Activated CD4-positive, alpha-beta T cell treated with anti-CD3 and anti-CD28 coated beads for 1 hour (primary cell): ENCODE data around the gene CSF2RB.

Experiments
- DNase-seq: peaks from one replicate; pipeline ENCODE4 v3.0.0-alpha.2; 2020

CSF2RB gene

DNA sequence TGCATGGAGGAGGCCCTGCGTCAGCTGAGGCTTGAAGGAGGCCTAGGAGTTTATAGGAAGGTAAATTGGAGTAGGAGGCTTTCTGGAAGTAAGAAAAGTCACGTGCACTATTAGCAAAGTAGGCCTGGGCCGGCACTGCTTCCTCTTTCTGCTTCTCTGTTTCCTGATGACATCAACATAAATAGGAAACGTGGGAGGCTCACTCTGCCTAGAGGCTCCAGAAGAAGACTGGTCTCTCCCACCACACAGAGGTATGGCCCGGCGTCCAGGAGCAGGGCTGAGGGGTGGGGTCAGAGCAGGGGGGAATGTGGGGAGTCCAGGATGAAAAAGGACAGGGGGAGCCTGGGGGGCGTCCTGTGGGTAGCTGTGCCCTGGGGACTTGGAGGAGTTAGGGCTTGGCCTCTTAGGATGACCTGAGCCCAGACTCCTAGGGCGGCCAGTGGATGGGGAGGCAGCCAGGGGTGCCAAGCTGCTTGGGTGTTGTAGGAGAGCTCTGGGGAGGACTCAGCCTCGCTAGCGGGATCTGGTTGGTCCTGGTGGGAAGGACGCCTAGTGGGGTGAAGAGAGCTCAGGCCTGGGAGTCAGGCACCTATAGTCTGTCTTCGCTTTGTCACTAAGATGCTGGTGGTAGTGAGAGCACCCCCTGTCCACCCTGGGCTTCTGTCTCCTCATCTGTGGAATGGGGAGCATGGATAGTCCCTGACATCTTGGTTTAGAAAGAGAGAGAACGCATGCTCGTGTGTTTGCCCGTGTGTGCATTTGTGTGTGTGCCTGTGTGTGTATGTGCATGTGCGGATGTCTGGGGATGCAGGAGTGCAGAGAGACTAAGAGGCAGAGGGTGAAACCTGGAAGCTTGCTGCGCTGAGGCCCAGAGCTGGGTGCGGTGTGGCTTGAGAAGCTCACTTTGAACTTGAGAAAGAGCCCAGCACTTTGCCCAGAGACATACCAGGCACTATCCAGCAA lies at the start of gene CSF2RB:
TSS of gene CSF2RB (plus strand) at position 202 of the 963 bp plus-strand sequence. CDS start 8,580 bp downstream, outside the sequence.
- DNase-seq, result no peak

DNA sequence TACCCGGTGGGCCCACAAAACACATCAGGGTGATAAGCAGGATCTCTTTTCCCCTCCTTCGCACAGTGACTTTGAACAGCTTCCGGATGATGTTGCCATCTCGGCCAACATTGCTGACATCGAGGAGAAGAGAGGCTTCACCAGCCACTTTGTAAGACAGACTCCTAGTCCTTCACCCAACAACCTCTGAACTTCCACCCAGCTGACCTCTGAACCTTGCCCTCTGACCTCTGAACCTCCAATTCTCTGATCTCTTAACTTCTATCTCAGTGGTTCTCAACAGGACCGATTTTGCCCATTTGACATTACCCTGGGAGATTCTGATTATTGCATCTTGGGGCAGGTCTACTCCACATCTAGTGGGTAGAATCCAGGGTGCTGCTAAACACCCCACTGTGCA lies 49.4 kb upstream of the CSF2RB start:
- DNase-seq, result no peak

DNA sequence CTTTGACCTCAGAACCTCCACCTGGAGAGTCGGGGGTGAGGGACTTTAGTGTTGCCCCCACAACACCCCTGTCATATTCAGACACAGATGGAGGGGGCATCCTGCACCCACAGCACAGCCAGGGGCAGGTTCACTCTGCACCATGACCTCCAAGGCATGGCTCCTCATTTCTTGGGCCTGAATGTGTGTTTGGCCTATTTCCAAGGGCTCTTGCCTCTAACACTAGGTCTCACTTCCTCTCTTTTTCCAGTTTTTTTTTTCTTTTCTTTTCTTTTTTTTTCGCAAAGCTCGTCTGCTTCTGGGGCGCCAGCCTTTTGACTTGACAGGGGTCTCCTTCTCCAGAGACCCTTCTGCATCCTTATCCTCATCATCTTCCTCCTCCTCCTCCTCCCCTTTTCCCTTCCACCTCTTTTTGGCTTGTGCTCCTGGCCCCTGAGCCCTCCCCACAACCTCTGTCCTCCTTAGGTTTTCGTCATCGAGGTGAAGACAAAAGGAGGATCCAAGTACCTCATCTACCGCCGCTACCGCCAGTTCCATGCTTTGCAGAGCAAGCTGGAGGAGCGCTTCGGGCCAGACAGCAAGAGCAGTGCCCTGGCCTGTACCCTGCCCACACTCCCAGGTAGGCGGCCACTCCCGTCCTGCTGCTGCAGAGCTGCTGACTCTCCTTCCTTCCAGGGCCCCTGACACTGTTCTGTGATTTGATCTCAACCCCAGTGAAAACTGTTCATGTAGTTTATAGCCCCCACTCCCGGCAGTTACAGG lies 48.8 kb upstream of the CSF2RB start:
- DNase-seq, result no peak

DNA sequence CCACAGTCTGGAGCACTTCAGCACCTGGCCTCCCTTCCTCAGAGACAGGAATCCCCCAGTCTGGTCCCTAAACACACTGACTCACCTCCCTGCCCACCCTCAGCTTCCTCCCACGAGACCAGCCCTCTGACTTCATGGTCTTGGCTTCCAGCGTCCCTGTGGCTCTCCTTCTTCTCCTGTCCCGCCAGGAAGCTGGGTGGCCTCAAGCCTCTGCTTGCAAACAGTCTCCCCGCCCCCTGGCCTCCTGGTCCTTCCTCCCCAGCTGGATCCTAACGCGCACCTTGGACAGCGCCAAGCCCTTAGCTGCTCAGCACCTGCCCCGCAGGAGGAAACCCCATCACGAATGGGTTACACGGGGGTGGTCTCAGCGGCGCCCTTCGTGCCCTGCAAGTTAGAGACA lies 48.1 kb upstream of the CSF2RB start:
- DNase-seq, result no peak

DNA sequence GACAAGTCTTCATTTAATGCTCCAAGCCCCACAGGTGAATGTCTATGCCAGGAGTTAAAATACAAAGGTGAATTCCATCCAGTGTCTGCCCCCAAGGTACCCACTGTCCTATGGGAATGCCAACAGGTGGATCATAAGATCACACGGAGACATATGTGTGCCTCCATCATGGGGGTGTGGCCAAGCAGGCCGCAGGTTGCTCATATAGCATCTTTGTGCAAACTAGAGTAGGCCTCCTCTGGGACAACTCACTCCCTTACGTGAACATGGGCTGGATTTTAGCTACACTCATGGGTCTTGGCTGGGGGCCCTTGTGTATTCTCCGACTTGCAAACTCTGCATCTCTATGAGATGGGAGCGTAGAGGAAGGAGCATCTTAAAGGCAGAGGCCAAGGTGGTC lies 45.7 kb upstream of the CSF2RB start:
- no peak for DNase-seq

DNA sequence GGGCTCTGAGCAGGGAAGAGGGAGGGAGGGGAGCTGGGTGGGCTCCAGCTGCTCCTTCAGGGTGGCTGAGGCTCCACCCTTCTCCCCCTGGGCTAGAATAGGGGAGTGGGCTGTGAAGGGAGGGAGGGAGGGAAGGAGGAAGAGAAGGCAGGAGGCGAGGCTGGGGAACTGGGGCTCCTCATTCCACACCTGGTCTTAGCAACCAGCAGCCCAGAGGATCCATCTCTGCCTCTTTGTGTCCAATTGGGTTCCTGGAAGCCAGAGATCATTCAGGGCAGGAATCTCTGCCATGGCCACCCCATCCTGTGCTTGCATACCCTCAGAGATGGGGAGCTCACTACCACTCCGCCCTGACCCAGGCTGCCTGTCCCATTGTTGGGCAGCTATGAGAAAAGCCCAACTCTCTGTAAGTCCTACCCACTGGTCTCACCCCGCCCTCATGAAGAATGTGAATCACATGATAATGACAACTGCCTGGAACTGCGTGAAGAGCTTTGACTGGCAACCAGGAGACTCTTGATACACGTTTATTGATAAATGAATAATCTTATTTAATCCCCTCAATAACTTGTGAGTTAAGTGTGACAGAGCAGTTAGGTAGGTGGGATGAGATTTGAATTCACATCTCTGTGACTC lies 44.8 kb upstream of the CSF2RB start:
- DNase-seq, result no peak

DNA sequence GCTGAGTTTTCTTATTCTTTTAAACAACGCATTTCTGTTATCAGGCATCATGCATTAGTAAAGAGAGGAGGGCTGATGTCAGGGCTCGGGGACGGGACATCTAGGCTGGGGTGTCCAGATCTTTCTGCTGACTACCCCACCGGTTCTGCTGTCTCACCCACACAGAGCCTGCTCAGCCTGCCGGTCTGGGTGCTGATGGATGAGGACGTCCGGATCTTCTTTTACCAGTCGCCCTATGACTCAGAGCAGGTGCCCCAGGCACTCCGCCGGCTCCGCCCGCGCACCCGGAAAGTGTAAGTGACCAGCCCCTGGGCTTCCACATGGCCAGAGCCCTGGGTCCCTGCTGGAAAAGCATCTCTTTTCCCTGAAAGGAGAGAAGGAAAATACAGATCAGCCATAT lies 43.2 kb upstream of the CSF2RB start:
- no peak for DNase-seq

DNA sequence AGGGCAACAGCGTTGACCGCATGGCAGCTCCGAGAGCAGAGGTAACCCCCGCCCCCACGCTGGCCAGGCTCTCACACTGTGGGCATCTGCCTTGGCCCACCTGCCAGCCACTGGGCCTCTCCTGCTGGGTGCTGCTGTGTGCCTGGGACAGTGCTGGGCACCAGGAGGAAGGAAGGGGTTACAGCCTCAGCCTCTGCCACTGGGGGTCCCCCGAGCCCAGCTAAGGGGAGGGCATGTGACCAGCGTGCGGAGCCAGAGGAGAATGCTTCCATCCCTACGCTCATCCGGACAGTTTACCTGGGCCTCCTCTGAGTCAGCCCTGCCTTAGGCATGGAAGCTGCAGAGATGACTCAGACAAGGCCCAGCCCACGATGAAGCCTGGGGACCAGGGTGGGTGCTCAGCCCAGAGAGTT lies 41.8 kb upstream of the CSF2RB start:
- DNase-seq, result no peak

DNA sequence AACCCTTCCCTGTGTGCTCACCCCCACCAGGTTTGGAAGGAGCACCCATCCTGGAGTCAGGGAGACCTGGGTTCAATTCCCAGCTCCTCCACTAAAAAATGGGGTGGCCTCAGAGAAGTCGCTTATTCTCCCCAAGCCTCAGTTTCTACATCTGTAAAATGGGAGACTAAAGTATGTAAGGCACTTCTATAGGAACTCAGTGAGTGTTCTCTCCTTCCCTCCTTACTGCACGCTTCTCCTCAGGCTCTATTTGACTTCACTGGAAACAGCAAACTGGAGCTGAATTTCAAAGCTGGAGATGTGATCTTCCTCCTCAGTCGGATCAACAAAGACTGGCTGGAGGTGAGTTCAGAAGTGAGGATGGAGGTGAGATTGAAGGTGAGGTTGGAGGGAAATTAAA lies 41.3 kb upstream of the CSF2RB start:
- no peak for DNase-seq

DNA sequence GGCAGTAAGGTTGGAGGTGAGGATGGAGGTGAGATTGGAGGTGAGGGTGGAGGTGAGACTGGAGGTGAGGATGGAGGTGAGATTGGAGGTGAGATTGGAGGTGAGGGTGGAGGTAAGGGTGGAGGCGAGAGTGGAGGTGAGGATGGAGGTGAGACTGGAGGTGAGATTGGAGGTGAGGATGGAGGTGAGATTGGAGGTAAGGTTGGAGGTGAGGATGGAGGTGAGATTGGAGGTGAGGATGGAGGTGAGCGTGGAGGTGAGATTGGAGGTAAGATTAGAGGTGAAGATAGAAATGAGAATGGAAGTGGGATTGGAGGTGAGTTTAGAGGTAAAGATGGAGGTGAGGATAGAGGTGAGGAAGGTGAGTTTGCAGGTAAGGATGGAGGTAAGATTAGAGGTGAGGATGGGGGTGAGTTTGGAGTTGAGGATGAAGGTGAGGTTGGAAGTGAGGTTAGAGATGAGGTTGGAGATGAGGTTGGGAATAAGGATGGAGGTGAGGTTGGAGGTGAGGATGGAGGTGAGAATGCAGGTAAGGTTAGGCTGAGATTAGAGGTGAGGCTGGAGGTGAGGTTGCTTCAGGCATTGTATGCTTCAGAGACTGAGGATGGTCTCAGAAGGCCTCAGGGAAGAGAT lies 40.4 kb upstream of the CSF2RB start:
- no peak for DNase-seq

DNA sequence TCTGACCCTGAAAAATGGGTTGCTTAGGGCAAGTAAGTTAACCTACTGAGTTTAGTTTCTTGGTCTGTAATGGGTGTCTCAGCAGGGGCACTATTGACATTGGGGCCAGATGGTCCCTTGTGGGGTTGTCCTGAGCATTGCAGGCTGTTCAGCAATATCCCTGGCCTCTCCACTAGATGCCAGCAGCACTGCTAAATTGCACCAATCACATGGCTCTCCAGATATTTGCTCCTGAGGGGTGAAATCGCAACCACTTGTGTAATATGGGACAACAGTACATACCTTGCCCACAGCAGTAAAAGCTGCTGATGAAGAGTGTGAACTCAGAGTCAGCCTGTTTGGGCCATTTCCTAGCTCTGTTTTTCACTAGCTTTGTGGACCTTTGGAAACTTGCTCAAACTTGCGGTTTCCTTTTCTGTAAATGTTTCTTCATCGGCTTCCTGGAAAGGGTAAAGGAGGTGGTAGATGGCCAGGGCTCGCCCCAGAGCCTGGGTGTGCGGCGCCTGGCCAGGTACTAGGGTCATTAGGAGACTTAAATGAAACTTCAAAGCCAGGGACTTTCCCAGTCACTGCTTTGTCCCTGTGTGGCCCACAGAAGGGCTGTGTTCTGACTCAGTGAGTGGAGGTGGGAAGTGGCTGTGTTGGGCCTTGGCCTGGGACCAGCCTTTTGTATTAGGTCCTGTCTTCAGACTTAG lies 39.7 kb upstream of the CSF2RB start:
- DNase-seq, result no peak

DNA sequence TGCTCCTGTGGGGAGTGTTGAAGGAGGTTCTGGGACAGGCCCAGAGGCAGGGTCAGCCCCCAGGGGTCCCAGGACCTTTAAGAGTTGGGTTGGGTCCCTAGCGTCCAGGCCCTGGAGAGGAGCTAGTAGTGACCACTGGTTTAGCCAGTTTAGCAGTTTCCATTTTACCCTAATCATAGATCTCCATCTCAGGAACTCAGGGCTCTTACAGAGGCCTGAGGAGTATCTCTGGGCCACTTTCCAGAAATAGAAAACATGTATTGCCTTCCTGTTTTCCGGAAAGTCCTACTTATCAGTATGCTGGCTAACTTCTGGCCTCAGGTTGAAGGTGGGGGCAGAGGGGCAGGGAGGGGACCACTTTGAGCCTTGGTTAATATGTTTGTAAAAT lies 39.1 kb upstream of the CSF2RB start:
- no peak for DNase-seq

DNA sequence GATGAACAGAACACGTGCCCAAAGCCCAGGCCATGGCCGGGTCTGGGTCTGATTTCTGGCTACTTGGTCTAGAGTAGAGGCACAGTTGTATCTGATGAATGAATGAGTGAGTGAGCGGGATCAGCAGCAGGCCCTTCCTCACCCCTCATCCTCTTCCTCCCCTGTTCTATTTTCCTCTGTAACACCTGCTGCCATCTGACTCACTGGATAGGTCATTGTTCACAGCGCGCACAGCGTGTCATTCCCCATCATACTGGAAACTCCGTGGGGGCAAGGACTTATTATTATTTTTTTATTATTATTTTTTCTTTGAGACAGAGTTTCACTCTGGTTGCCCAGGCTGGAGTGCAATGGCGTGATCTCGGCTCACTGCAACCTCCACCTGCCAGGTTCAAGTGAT lies 38.7 kb upstream of the CSF2RB start:
- DNase-seq, result no peak

DNA sequence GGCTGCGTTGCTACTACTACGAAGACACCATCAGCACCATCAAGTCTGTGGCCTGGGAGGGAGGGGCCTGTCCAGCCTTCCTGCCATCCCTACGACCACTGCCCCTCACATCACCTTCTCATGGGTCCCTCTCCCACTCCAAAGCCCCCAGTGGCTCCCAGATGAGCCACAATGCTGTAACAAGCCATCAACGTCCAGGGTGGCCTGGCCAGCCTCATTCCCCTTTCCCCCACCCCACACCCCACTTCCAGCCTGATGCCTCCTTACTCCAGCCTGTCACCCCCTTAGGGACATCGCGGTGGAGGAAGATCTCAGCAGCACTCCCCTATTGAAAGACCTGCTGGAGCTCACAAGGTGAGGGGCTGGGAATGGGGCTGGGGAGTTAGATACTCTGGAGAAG lies 37.7 kb upstream of the CSF2RB start:
- DNase-seq, result no peak

DNA sequence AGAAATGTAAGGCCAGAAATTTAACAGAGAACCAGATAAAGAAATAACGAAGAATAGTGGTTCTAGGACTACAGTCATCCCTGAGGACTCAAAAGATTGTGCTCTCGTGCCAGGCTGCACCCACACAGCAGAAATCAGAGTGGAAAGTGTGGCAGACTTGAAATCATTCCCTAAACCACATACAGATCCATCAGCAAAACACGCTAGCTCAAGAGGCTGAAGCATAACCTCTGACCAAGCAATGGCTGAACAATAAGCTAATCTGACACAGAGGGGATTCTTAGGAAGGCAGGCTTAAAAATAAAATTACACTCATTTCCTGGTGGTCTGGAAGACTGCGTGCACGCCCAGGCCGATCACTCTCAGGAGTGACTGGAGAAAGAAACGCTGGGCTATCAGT lies 33.7 kb upstream of the CSF2RB start:
- DNase-seq, result no peak

DNA sequence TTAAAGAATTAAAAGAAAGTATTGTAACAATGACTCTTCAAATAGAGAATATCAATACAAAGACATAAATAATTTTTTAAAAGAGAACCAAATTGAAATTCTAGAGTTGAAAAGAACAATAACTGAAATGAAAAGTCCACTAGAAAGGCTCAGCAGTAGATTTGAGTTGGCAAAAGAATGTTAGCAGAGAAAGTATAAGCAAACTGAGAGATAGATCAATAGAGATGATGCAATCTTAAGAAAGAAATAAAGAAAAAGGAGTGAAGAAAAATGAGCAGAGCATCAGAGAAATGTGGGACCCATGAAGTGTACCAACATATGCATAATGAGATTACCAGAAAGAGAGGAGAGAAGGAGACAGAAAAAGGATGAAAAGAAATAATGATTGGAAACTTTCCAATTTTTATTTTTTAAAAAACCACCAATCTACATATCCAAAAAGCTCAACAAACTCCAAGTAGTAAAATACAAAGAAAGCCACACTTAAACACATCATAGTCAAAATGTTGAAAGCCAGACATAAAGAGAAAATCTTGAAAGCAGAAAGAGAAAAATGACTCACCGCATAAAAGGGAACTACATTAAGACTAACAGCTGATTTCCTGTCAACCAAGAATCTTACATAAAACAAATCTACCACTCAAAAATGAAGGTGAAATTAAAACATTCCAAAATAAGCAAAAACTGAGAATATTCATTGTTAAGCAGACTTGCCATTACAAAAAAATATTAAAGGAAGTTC lies 31.8 kb upstream of the CSF2RB start:
- no peak for DNase-seq

DNA sequence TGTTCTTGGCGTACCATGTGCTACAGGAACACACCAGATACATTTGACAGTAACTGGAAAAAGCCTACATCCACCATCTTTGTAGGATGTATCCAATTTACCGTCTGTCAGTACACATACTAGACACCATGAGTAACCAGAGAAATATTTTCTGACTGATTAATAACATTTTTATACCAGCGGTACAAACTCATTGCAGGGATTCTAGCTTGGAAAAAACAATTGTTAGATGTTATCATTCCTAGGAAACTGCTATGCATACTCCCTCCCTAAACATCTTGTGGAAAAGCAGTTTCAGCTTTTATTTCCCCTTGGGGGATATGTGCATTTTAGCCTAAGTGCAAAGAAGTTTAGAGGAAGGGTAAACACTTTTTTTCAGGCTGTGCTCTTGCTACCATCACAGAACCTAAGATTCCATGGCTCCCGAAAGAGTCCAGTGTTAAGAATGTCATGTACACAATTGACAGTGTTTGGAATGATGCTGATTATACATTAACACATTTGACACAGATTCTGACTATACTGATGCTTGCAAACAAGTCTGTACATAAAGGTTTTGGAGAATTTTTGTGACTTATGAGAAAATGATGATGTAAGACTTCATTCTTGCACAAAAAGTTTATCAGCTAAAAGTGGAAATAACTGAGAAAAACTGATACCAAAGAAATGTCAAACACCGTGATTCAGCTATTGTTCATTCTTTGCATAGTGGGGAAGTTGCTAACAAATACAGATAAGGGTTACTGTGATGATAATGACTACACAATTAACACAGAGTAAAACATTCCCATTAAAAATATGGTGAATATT lies 28.9 kb upstream of the CSF2RB start:
- DNase-seq, result no peak

DNA sequence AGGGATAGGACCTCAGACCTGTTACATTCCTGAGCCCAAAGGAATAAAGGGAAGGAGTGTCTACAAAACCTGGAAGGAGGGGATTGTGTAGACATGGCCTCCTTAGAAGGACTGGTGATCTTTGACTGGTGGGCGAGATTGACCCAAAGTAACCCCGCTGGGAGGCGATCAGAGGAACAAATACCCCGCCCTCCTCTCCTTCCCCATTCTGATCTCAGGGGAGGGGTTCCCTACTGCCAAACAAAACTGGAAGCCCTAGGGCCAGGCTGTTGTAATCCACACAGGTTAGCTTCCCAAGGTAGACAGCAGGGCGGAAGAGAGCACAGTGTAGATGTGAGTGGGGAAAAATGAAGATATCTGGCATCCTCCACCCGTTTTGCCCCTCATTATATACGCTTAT lies 28.0 kb upstream of the CSF2RB start:
- no peak for DNase-seq

DNA sequence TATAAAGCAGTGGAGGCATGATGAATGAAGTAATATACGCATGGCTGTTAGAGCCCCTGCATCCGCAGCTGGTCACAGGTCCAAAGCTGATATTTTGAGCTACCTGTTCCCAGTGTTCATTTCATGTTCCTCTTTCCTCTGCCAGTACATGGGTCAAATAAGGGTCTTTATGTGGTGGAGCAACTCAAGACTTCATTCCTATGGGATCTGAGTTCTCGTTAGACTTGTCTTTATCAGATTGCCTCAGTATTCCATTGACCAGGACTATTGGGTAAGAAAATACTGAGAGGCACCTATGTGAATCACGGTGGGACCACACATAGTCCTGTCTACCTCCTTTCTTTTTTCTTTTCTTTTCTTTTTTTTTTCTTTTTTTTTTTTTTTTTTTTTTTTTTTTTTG lies 27.4 kb upstream of the CSF2RB start:
- no peak for DNase-seq

DNA sequence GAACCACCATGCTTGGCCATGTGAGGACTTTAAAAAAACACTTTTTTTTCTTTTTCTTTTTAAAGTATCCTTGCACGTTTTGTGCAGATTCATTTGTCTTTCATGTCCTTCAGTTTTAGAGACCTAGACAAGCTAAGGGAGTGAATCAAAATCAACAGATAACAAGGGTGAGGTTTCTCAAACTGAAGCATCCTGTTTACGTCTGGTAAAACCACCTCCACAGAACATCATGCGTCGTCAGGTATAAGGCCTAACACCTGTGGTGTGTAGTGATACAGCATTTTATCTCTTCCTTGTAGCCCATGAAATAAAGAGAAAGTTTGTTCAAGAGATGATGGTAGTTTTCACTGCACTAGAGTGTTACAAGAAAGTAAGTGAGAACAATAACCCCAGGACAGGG lies 26.3 kb upstream of the CSF2RB start:
- DNase-seq, result no peak

DNA sequence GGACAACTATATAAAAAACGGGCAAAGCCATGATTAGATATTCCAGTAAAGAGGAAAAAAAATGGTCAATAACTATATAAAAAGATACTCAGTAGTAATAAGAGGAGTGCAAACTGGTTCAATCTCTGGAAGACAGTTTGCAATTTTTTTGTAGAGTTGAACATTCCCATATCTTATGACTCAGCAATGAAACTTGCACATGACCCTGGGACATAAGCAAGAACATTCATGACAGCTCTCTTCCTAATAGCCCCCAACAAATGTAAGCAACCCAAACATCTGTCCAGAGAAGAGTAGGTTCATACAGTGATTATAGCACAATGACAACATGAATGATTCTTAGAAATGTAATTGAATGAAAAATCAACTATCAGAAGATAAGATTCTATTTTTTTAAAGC lies 21.8 kb upstream of the CSF2RB start:
- no peak for DNase-seq
